OCI-LY7 (cell line): ENCODE data around the gene TTC33.

ENCODE experiments used
- CTCF ChIP-seq: fragments of 200-600 bp; sonication (generic); conservative IDR thresholded peaks from 2 replicates; pipeline ENCODE4 v1.5.1; 2014; ENCODE audit warnings: mild to moderate bottlenecking, antibody characterized with exemption, low read length, moderate library complexity, mixed read lengths
- EZH2phosphoT487 ChIP-seq: fragments of 200-600 bp; sonication (generic); IDR thresholded peaks from 2 replicates; pipeline ENCODE4 v1.6.1; 2018; ENCODE audit warnings: low read depth, borderline replicate concordance, mild to moderate bottlenecking, mixed run types, antibody characterized with exemption, low read length, moderate library complexity, mixed read lengths

- TF ChIP-seq CTCF (no peak), EZH2phosphoT487 (no peak)
Measured at GRCh38 chr5:40555886-40556285, 199.9 kb downstream of the TTC33 start.
